K562 treated with DMSO at 1 percent for 48 hours (cell line): ENCODE measurements around the gene RBM8A. TPM values are rescaled to one million over a fixed set of nuclear protein-coding genes. Genes with fewer than 3 reads are reported as not detected.

Source experiments
- total RNA-seq: library from RNA; unstranded; fragments of 300-600 nt; gene quantifications from 2 replicates; pipeline ENCODE4 v1.2.3, GENCODE V29; 2022; ENCODE audit warnings: low replicate concordance; ENCODE audit errors: extremely low read depth

The RBM8A gene
- total RNA-seq: not detected in 2 replicates

GRCh38 chr1:145927063-145927886 lies at the start of gene RBM8A:
Gene RBM8A, minus strand, starts transcription at chr1:145927484. Its CDS starts 58 bp downstream, at chr1:145927426.

GRCh38 chr1:145964328-145965118 lies 37.2 kb upstream of the RBM8A start, which contains the start of the genes ANKRD34A and POLR3GL:
Gene ANKRD34A, minus strand, starts transcription at chr1:145964575. Its CDS starts 2,816 bp downstream, at chr1:145961759.
Gene POLR3GL, plus strand, starts transcription at chr1:145964690. Its CDS starts 10,176 bp downstream, at chr1:145974866.

GRCh38 chr1:145957443-145958319 lies 30.4 kb upstream of the RBM8A start, which contains the start of gene LIX1L:
Gene LIX1L, minus strand, starts transcription at chr1:145958017. Its CDS starts 90 bp downstream, at chr1:145957927.

GRCh38 chr1:145918144-145918991 lies 8.9 kb downstream of the RBM8A start, which contains the start of gene PEX11B:
Gene PEX11B, minus strand, starts transcription at chr1:145918717. Its CDS starts 29 bp downstream, at chr1:145918688.

GRCh38 chr1:145885738-145886287 lies 41.5 kb downstream of the RBM8A start, which contains the start of gene ANKRD35:
Gene ANKRD35, minus strand, starts transcription at chr1:145885866. Its CDS starts 108 bp downstream, at chr1:145885758.

Other genes with a start within 250 kb of the RBM8A start
- gene PDZK1, start 220.1 kb downstream of the RBM8A start, total RNA-seq: not detected in 2 replicates
- gene CD160, start 208.0 kb downstream of the RBM8A start, total RNA-seq: not detected in 2 replicates
- gene RNF115, start 103.4 kb downstream of the RBM8A start, total RNA-seq: not detected in 2 replicates
- gene POLR3C, start 103.3 kb downstream of the RBM8A start, total RNA-seq: not detected in 2 replicates
- not detected in 2 replicates for gene NUDT17, start 81.9 kb downstream of the RBM8A start, total RNA-seq
- gene PIAS3, start 68.4 kb downstream of the RBM8A start, total RNA-seq: not detected in 2 replicates
- not detected in 2 replicates for gene ANKRD35, start 41.6 kb downstream of the RBM8A start, total RNA-seq
- gene ITGA10, start 17.4 kb downstream of the RBM8A start, total RNA-seq: not detected in 2 replicates
- not detected in 2 replicates for gene PEX11B, start 8.8 kb downstream of the RBM8A start, total RNA-seq
- not detected in 2 replicates for gene LIX1L, start 30.5 kb upstream of the RBM8A start, total RNA-seq
- gene ANKRD34A, start 37.1 kb upstream of the RBM8A start, total RNA-seq: not detected in 2 replicates
- not detected in 2 replicates for gene POLR3GL, start 37.2 kb upstream of the RBM8A start, total RNA-seq
- gene TXNIP, start 69.1 kb upstream of the RBM8A start, total RNA-seq: 440 and 632 TPM in 2 replicates
- not detected in 2 replicates for gene HJV, start 94.3 kb upstream of the RBM8A start, total RNA-seq
- gene NBPF10, start 217.3 kb upstream of the RBM8A start, total RNA-seq: not detected in 2 replicates